ENCODE results near the gene SFTPD. TPM values are rescaled to one million over a fixed set of nuclear protein-coding genes. Genes with fewer than 3 reads are reported as not detected.

SFTPD gene
- total and polyA plus RNA-seq, 9 of the 15 experiments (the other 6 are each of a cell fraction or from before 2014, with no cell fraction given): 0.20 TPM; not detected in 8

GRCh38 chr10:79942261-79943185 is 6.4 kb downstream of the SFTPD start (continued):
- no peak for TF ChIP-seq ARHGAP35 (IDR thresholded peaks at IDR 0.05; ENCODE audit: partially characterized antibody)
- no peak for TF ChIP-seq HNRNPL (IDR thresholded peaks at IDR 0.05; ENCODE audit: low read depth, low read length)
- TF ChIP-seq GABPB2 (CRISPR knock-in tag; conservative IDR thresholded peaks at IDR 0.05): no peak
- TF ChIP-seq MLX (CRISPR knock-in tag; conservative IDR thresholded peaks at IDR 0.05): no peak
- TF ChIP-seq VEZF1 (CRISPR knock-in tag; IDR thresholded peaks at IDR 0.05): no peak
- no peak for TF ChIP-seq THRB (CRISPR knock-in tag; conservative IDR thresholded peaks at IDR 0.05)
- TF ChIP-seq CCAR2 (IDR thresholded peaks at IDR 0.05; ENCODE audit: low read depth, low read length): no peak
- no peak for TF ChIP-seq ZNF551 (CRISPR knock-in tag; IDR thresholded peaks at IDR 0.05)
- no peak for TF ChIP-seq ZNF280A (IDR thresholded peaks at IDR 0.05; ENCODE audit: low read depth, partially characterized antibody)
- TF ChIP-seq LARP7 (IDR thresholded peaks at IDR 0.05): no peak
